Thoracic aorta (tissue), 2 donors: ENCODE measurements around the gene KRT12. TPM values are rescaled to one million over a fixed set of nuclear protein-coding genes. Genes with fewer than 3 reads are reported as not detected.

ENCODE experiments used
- ATAC-seq: fragments of 150-250 bp; one replicate; pipeline ENCODE4 v1.8.0; 2017; ENCODE audit warnings: low read depth; ENCODE audit not compliant: insufficient number of reproducible peaks, low FRiP score
- DNase-seq: peaks from one replicate; pipeline ENCODE4 v3.0.0-alpha.2; 2020; ENCODE audit warnings: low spot score
- H3K27ac ChIP-seq, 2 donors: fragments of 200-600 bp; sonication (generic); 1 replicate in 1 of 2; 2 replicates in 1 of 2; pipeline ENCODE4 v1.5.1; 2016; ENCODE audit warnings: mild to moderate bottlenecking in 2 of 2, moderate library complexity in 2 of 2
- H3K27me3 ChIP-seq: fragments of 200-600 bp; sonication (generic); replicated peaks from 2 replicates; pipeline ENCODE4 v1.6.0; 2016; ENCODE audit warnings: mild to moderate bottlenecking; ENCODE audit not compliant: insufficient read depth
- H3K36me3 ChIP-seq: fragments of 200-600 bp; sonication (generic); one replicate; pipeline ENCODE4 v1.5.1; 2016
- H3K4me1 ChIP-seq, 2 donors: fragments of 200-600 bp; sonication (generic); 1 replicate in 1 of 2; 2 replicates in 1 of 2; pipeline versions ENCODE4 v1.5.1 to v1.6.0; 2016; ENCODE audit warnings: low read depth in 2 of 2, mild to moderate bottlenecking in 1 of 2; ENCODE audit not compliant: control insufficient read depth in 1 of 2
- H3K4me3 ChIP-seq: fragments of 200-600 bp; sonication (generic); 2 replicates; pipeline ENCODE4 v1.5.1; 2016; ENCODE audit warnings: mild to moderate bottlenecking
- H3K9me3 ChIP-seq: fragments of 200-600 bp; sonication (generic); 2 replicates; pipeline ENCODE4 v1.5.1; 2016
- CTCF ChIP-seq: fragments of 200-600 bp; sonication (generic); IDR thresholded peaks from one replicate; pipeline ENCODE4 v1.5.1; 2019; ENCODE audit warnings: antibody characterized with exemption
- total RNA-seq, 2 donors: library from RNA; depleted of rRNA; stranded (reverse); fragments of >200 nt; gene quantifications; one replicate each; pipeline versions ENCODE4 v1.1.0 to v1.2.3, GENCODE V29; 2016

The KRT12 gene
- total RNA-seq, 2 donors from 2014 or later: not detected

- DNase-seq (no peak), ATAC-seq (no peak)
- TF ChIP-seq CTCF: no peak
- H3K27me3 ChIP-seq: no peaks in the 10 kb centered on the region
- H3K9me3 ChIP-seq: no peaks in the 10 kb centered on the region
- H3K27ac ChIP-seq: no peak overlapping the region
- peaks cover 9 to 10% of the 10 kb centered on the region in 2 donors for H3K4me1 ChIP-seq
- no peak overlapping the region for H3K4me3 ChIP-seq
- no peaks in the 10 kb centered on the region for H3K36me3 ChIP-seq
These were observed 38.3 kb upstream of the KRT12 start for GRCh38 chr17:40905370-40905769.

- Histone ChIP-seq H3K4me1 (no peaks in the 10 kb centered on the region), H3K36me3 (no peaks in the 10 kb centered on the region), H3K9me3 (no peaks in the 10 kb centered on the region), H3K27me3 (no peaks in the 10 kb centered on the region), H3K27ac (no peak overlapping the region), H3K4me3 (no peak overlapping the region)
- ATAC-seq: no peak
- no peak for TF ChIP-seq CTCF
- no peak for DNase-seq
These were observed 36.3 kb upstream of the KRT12 start for GRCh38 chr17:40903129-40903847.

GRCh38 chr17:40902498-40902897 lies 35.5 kb upstream of the KRT12 start:
- H3K27me3 ChIP-seq: no peaks in the 10 kb centered on the region
- no peaks in the 10 kb centered on the region for H3K9me3 ChIP-seq
- H3K4me3 ChIP-seq: no peak overlapping the region
- no peak for TF ChIP-seq CTCF
- H3K36me3 ChIP-seq: no peaks in the 10 kb centered on the region
- no peak overlapping the region for H3K27ac ChIP-seq
- H3K4me1 ChIP-seq: no peaks in the 10 kb centered on the region
- DNase-seq (no peak), ATAC-seq (no peak)

- no peak overlapping the region for H3K27ac ChIP-seq
- no peak for DNase-seq
- TF ChIP-seq CTCF: no peak
- H3K4me3 ChIP-seq: no peak overlapping the region
- ATAC-seq: no peak
- H3K36me3 ChIP-seq: no peaks in the 10 kb centered on the region
- no peaks in the 10 kb centered on the region for H3K4me1 ChIP-seq
- H3K27me3 ChIP-seq: no peaks in the 10 kb centered on the region
- H3K9me3 ChIP-seq: no peaks in the 10 kb centered on the region
These were observed 35.0 kb upstream of the KRT12 start for GRCh38 chr17:40901981-40902474.

- ATAC-seq (no peak), DNase-seq (no peak)
- Histone ChIP-seq H3K4me3 (no peak overlapping the region), H3K9me3 (no peaks in the 10 kb centered on the region), H3K36me3 (no peaks in the 10 kb centered on the region), H3K27me3 (no peaks in the 10 kb centered on the region), H3K27ac (no peak overlapping the region), H3K4me1 (no peaks in the 10 kb centered on the region)
- TF ChIP-seq CTCF: no peak
These were observed 33.9 kb upstream of the KRT12 start for GRCh38 chr17:40900809-40901356.
